Measurements from ENCODE around the gene KLHL17.

Gene KLHL17

DNA sequence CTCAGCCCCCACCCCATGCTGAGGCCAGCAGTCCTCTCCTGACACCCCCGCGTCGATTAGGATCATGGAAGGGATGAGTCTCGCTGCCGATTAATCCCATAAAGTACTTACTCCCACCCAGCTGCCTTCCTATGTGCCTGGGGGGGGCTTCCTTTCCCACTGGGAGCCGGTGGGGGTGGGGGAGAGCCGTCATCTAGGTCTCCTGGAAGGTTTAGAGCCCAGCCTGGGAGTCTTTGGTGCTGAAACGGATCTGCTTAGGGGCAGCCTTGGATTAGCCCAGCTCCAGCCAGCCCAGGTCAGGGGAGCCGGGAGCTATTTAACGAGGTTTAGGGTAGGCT lies 26.8 kb upstream of the KLHL17 start:
- TF ChIP-seq CREB1 (IDR thresholded peaks at IDR 0.05; ENCODE audit: low read depth) (no peak), NFIC (IDR thresholded peaks at IDR 0.05) (no peak), EP300 (IDR thresholded peaks at IDR 0.05; ENCODE audit: borderline replicate concordance) (no peak), ZBTB7A (IDR thresholded peaks at IDR 0.05; ENCODE audit: low read depth) (no peak), TCF12 (IDR thresholded peaks at IDR 0.05; ENCODE audit: low read depth) (no peak), EGR1 (IDR thresholded peaks at IDR 0.05) (no peak), TAF1 (IDR thresholded peaks at IDR 0.05; ENCODE audit: low read depth) (no peak), FOXM1 (IDR thresholded peaks at IDR 0.05; ENCODE audit: borderline replicate concordance, low read depth) (no peak), CEBPB (IDR thresholded peaks at IDR 0.05) (no peak), YY1 (IDR thresholded peaks at IDR 0.05; ENCODE audit: low read depth) (no peak), TEAD4 (IDR thresholded peaks at IDR 0.05) (no peak), RAD21 (IDR thresholded peaks at IDR 0.05; ENCODE audit: low read depth) (no peak)
- TF ChIP-seq, protein P1, sequence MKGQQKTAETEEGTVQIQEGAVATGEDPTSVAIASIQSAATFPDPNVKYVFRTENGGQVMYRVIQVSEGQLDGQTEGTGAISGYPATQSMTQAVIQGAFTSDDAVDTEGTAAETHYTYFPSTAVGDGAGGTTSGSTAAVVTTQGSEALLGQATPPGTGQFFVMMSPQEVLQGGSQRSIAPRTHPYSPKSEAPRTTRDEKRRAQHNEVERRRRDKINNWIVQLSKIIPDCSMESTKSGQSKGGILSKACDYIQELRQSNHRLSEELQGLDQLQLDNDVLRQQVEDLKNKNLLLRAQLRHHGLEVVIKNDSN (IDR thresholded peaks at IDR 0.05), result no peak
- TF ChIP-seq, protein P2, sequence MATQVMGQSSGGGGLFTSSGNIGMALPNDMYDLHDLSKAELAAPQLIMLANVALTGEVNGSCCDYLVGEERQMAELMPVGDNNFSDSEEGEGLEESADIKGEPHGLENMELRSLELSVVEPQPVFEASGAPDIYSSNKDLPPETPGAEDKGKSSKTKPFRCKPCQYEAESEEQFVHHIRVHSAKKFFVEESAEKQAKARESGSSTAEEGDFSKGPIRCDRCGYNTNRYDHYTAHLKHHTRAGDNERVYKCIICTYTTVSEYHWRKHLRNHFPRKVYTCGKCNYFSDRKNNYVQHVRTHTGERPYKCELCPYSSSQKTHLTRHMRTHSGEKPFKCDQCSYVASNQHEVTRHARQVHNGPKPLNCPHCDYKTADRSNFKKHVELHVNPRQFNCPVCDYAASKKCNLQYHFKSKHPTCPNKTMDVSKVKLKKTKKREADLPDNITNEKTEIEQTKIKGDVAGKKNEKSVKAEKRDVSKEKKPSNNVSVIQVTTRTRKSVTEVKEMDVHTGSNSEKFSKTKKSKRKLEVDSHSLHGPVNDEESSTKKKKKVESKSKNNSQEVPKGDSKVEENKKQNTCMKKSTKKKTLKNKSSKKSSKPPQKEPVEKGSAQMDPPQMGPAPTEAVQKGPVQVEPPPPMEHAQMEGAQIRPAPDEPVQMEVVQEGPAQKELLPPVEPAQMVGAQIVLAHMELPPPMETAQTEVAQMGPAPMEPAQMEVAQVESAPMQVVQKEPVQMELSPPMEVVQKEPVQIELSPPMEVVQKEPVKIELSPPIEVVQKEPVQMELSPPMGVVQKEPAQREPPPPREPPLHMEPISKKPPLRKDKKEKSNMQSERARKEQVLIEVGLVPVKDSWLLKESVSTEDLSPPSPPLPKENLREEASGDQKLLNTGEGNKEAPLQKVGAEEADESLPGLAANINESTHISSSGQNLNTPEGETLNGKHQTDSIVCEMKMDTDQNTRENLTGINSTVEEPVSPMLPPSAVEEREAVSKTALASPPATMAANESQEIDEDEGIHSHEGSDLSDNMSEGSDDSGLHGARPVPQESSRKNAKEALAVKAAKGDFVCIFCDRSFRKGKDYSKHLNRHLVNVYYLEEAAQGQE (IDR thresholded peaks at IDR 0.05; ENCODE audit: low read depth), result no peak
- TF ChIP-seq, protein P3, sequence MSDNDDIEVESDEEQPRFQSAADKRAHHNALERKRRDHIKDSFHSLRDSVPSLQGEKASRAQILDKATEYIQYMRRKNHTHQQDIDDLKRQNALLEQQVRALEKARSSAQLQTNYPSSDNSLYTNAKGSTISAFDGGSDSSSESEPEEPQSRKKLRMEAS (IDR thresholded peaks at IDR 0.05), result no peak

DNA sequence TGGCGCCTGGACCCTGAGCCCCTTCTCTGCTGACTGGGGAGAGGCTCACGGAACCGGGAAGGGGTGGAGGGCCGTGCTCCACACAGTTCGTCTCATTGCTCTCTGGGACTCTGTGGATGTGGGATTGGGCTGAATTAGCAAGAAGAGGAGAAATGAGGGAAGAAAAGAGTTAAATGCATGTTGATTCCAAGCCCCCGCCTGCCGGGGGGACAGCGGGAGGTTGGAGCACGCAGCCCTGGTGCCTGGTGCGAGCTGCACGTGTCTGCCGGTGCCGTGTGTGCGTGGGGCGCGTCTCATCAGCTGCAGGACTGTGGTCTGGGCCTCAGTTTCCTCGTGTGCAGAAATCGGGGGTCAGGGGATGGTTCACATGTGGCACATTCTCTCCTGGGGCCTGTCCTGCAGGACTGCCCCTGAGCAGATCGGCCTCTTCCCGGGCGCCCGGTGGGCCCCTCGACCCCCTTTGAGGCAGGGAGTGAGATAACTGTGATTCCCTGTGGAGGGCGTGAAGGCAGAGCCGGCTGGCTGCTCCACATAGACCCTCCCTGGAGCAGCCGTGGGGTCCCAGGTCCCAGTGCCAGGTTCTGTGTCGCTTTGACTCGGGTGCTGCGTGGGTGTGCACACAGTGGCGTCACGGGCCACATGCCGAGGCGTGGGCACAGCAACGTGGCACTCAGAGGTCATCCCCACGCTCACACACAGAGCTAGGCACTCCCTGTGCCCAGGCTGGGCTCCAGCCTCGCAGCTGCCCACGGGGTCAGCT lies 25.2 kb upstream of the KLHL17 start:
- TF ChIP-seq EGR1 (IDR thresholded peaks at IDR 0.05), result 0 out of 2 replicates have a peak, but pooled peaks have one; percentile 10
- TF ChIP-seq YY1 (IDR thresholded peaks at IDR 0.05; ENCODE audit: low read depth), result no peak

DNA sequence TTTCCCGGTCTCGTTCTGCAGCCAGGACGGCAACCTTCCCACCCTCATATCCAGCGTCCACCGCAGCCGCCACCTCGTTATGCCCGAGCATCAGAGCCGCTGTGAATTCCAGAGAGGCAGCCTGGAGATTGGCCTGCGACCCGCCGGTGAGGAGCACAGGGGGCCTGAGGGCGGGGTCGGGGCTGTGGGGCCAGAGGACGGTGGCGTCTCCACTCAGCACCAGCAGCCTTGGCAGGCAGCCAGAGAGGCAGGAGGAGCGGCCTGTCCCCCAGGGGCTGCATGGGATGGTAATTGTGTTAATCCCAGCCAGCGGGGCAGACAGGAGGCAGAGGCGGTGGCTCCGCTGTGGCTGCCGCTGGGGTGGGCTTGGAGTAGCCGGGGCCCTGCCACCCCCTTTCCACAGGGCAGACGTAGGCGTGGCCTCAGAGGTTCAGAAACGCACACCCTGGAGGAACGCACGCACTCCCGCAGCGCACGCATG lies 24.6 kb upstream of the KLHL17 start:
- peak; percentile 68 for TF ChIP-seq NFIC (IDR thresholded peaks at IDR 0.05)
- TF ChIP-seq YY1 (IDR thresholded peaks at IDR 0.05; ENCODE audit: low read depth), result no peak

DNA sequence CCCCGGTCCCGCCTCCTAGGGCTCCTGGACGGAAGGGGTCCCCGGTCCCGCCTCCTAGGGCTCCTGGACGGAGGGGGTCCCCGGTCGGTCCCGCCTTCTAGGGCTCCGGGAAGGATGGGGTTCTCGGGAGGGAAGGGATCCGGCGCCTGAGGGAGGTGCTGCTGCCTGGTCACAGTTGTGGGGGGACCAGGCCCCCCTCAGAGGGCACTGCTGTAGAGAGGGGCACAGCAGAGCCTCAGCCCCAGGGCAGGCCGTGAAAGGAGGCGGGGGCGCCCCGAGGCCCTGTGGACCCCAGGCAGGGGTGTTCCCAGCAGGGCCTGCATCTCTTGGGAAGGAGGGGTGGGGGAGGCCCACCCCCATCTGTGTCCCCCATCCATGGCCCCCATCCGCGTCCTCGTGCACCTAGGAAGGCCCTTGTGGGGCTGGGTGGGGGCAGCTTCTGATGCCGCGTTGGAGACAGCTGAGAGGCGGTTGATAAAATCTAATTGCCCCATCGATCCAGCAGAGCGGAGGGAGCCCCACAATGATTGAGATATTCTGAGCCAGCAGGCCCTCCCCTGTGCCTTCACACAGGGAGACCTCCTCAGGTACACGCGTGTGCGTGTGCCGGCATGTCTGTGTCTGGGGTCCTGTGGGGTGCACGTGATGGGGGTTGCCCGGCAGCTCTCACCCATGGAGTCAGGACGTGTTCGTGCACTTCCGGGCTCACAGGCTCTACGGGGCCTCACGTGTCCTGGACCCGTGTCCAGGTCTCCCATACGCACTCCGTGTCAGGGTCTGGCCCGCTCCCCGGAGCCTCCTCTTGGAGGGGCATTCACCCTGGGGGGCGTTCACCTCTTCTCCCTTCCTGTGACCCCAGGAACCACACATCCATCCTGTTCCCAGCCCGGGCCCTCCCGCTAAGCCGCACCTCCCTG lies 23.8 kb upstream of the KLHL17 start:
- TF ChIP-seq TCF12 (IDR thresholded peaks at IDR 0.05; ENCODE audit: low read depth) (no peak), CEBPB (IDR thresholded peaks at IDR 0.05) (no peak), EGR1 (IDR thresholded peaks at IDR 0.05) (no peak), EP300 (IDR thresholded peaks at IDR 0.05; ENCODE audit: borderline replicate concordance) (no peak), TEAD4 (IDR thresholded peaks at IDR 0.05) (no peak)
- TF ChIP-seq, protein P2 (IDR thresholded peaks at IDR 0.05; ENCODE audit: low read depth), result no peak

DNA sequence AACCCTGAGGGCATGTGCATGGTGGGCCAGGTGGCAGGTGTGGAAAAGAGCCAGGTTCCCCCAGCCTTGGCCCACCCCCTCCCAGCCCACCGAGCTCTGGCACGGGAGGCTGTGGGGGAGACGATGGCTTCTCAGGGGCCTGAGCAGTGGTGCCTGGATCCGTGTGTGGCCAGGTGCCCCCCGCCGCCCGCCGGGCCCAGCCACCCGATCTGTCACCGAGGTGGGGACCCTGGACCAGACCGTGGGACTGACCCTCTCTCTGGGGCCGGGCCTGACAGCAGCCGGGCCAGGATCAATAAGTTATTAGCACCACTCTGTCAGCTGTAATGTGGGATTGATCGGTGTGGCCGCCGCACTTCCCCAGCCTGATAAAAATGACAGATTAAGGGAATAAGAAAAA lies 22.9 kb upstream of the KLHL17 start:
- TF ChIP-seq TEAD4 (IDR thresholded peaks at IDR 0.05) (no peak), EP300 (IDR thresholded peaks at IDR 0.05; ENCODE audit: borderline replicate concordance) (no peak), CREB1 (IDR thresholded peaks at IDR 0.05; ENCODE audit: low read depth) (no peak)
- TF ChIP-seq, protein P1 (IDR thresholded peaks at IDR 0.05), result no peak
- TF ChIP-seq, protein P3 (IDR thresholded peaks at IDR 0.05), result no peak

DNA sequence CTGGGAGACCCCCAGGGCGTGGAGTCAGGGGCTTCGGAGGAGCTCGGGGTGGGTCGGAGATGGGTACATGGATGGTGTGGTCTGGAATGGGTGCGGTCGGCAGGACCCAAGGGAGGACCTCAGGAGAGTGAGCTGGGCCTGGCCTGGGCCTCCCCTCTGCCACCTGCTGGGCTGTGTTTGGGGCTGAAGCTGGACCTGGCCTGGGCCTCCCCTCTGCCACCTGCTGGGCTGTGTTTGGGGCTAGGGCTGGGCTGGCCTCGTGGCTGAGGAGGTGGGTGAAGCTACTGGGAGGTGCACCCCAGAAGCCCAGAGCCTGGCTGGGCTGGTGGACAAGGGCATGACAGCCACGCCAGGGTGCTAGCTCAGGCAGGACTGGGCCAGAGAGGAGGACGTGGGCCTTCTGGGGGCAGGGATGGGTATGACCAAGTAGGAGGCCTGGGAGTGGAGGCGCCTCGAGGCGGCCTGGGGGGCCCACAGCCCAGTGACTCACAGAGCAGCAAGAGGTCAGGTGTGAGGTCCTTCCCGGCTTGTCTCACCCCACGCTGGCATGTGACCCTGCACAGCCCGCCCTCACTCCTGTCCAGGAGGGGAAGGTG lies 22.2 kb upstream of the KLHL17 start:
- TF ChIP-seq EP300 (IDR thresholded peaks at IDR 0.05; ENCODE audit: borderline replicate concordance) (no peak), NFIC (IDR thresholded peaks at IDR 0.05) (no peak)

All from Ishikawa (cell line).